ENCODE data around the gene DCHS1. TPM values are rescaled to one million over a fixed set of nuclear protein-coding genes. Genes with fewer than 3 reads are reported as not detected.
A peak's percentile ranks its signal among the peaks of the same experiment; 100 is the strongest.

Gene DCHS1
- total RNA-seq, 1 donor from 2014 or later: 15.5 TPM

GRCh38 chr11:6682936-6683861 lies 27.6 kb upstream of the DCHS1 start, which contains the start of gene MRPL17:
Gene MRPL17, minus strand, starts transcription at chr11:6683340. Its CDS starts 44 bp downstream, at chr11:6683296.
- DNase-seq (ENCODE audit: low read depth): peak; percentile 90
- Histone ChIP-seq H3K27me3 (ENCODE audit: control insufficient read depth, insufficient read depth, low read length) (no peaks in the 10 kb centered on the region), H3K4me3 (ENCODE audit: low read depth, low read length) (peak within 1 kb of the TSS; percentile 98), H3K36me3 (ENCODE audit: control insufficient read depth, insufficient read depth, low read length) (no peaks in the 10 kb centered on the region)
- peak; percentile 90 for TF ChIP-seq CTCF (IDR thresholded peaks at IDR 0.05; ENCODE audit: insufficient read depth, low read length, poor library complexity, severe bottlenecking)

- peak overlapping the region; percentile 98 for H3K4me3 ChIP-seq (ENCODE audit: low read depth, low read length)
- no peaks in the 10 kb centered on the region for H3K27me3 ChIP-seq (ENCODE audit: control insufficient read depth, insufficient read depth, low read length)
- DNase-seq (ENCODE audit: low read depth): no peak
- TF ChIP-seq CTCF (IDR thresholded peaks at IDR 0.05; ENCODE audit: insufficient read depth, low read length, poor library complexity, severe bottlenecking): no peak
- H3K36me3 ChIP-seq (ENCODE audit: control insufficient read depth, insufficient read depth, low read length): no peaks in the 10 kb centered on the region
Observed at GRCh38 chr11:6682591-6682935, 27.0 kb upstream of the DCHS1 start.

- H3K4me3 ChIP-seq (ENCODE audit: low read depth, low read length): peak overlapping the region; percentile 98
- no peak for TF ChIP-seq CTCF (IDR thresholded peaks at IDR 0.05; ENCODE audit: insufficient read depth, low read length, poor library complexity, severe bottlenecking)
- H3K27me3 ChIP-seq (ENCODE audit: control insufficient read depth, insufficient read depth, low read length): no peaks in the 10 kb centered on the region
- DNase-seq (ENCODE audit: low read depth): no peak
- H3K36me3 ChIP-seq (ENCODE audit: control insufficient read depth, insufficient read depth, low read length): no peaks in the 10 kb centered on the region
Observed at GRCh38 chr11:6681949-6682348, 26.3 kb upstream of the DCHS1 start.

GRCh38 chr11:6681505-6681904 lies 25.9 kb upstream of the DCHS1 start:
- TF ChIP-seq CTCF (IDR thresholded peaks at IDR 0.05; ENCODE audit: insufficient read depth, low read length, poor library complexity, severe bottlenecking): no peak
- Histone ChIP-seq H3K27me3 (ENCODE audit: control insufficient read depth, insufficient read depth, low read length) (no peaks in the 10 kb centered on the region), H3K4me3 (ENCODE audit: low read depth, low read length) (no peak overlapping the region), H3K36me3 (ENCODE audit: control insufficient read depth, insufficient read depth, low read length) (no peaks in the 10 kb centered on the region)
- no peak for DNase-seq (ENCODE audit: low read depth)

GRCh38 chr11:6677018-6677417 lies 21.4 kb upstream of the DCHS1 start:
- Histone ChIP-seq H3K4me3 (ENCODE audit: low read depth, low read length) (no peak overlapping the region), H3K27me3 (ENCODE audit: control insufficient read depth, insufficient read depth, low read length) (no peaks in the 10 kb centered on the region), H3K36me3 (ENCODE audit: control insufficient read depth, insufficient read depth, low read length) (no peaks in the 10 kb centered on the region)
- TF ChIP-seq CTCF (IDR thresholded peaks at IDR 0.05; ENCODE audit: insufficient read depth, low read length, poor library complexity, severe bottlenecking): no peak
- no peak for DNase-seq (ENCODE audit: low read depth)

All from kidney epithelial cell (primary cell).